NCI-H82 treated with DMSO at 0.1 percent for 48 hours (cell line): ENCODE data around the gene SCUBE1.

Experiments used
- DNase-seq: peaks from one replicate; lab custom pipeline; 2025; ENCODE audit not compliant: unreplicated experiment; lab: John Stamatoyannopoulos, UW

The SCUBE1 gene

GRCh38 chr22:43160497-43161126 lies 182.6 kb downstream of the SCUBE1 start:
- DNase-seq = no peak

- DNase-seq = no peak
Measured at GRCh38 chr22:43159484-43160178, 183.5 kb downstream of the SCUBE1 start.

- no peak for DNase-seq
Measured at GRCh38 chr22:43158778-43159483, 184.2 kb downstream of the SCUBE1 start.

- DNase-seq = no peak
Measured at GRCh38 chr22:43157874-43158546, 185.2 kb downstream of the SCUBE1 start.

GRCh38 chr22:43156413-43156812 lies 186.8 kb downstream of the SCUBE1 start:
- DNase-seq = no peak

GRCh38 chr22:43155789-43156188 lies 187.4 kb downstream of the SCUBE1 start:
- no peak for DNase-seq

- no peak for DNase-seq
Measured at GRCh38 chr22:43154887-43155536, 188.2 kb downstream of the SCUBE1 start.

GRCh38 chr22:43153899-43154298 lies 189.3 kb downstream of the SCUBE1 start:
- no peak for DNase-seq

- no peak for DNase-seq
Measured at GRCh38 chr22:43152357-43153071, 190.7 kb downstream of the SCUBE1 start.

- no peak for DNase-seq
Measured at GRCh38 chr22:43152003-43152356, 191.2 kb downstream of the SCUBE1 start.

GRCh38 chr22:43151251-43152002 lies 191.7 kb downstream of the SCUBE1 start, which contains the start of gene TSPO:
Gene TSPO, plus strand, starts transcription at chr22:43151559. Its CDS starts 7,680 bp downstream, at chr22:43159239.
- DNase-seq = no peak

GRCh38 chr22:43150731-43151206 lies 192.4 kb downstream of the SCUBE1 start:
- no peak for DNase-seq

- no peak for DNase-seq
Measured at GRCh38 chr22:43148581-43148980, 194.6 kb downstream of the SCUBE1 start.

- no peak for DNase-seq
Measured at GRCh38 chr22:43147821-43148220, 195.4 kb downstream of the SCUBE1 start.
